B cell (primary cell): Measurements from ENCODE around the gene AXL. TPM values are rescaled to one million over a fixed set of nuclear protein-coding genes. Genes with fewer than 3 reads are reported as not detected.

Experiments used
- ATAC-seq: fragments of 200-7000 bp; cut with Tn5 transposase; one replicate; pipeline ENCODE4 v1.10.0; 2021; ENCODE audit warnings: low read depth, mild to moderate bottlenecking, moderate number of reproducible peaks, moderate library complexity
- CTCF ChIA-PET: fragments of 350-600 bp; sonication (Branson Sonifier 250); formaldehyde crosslinking; loops from one replicate; lab custom pipeline; 2021; ENCODE audit warnings: antibody characterized with exemption, inconsistent platforms; lab: Charles Lee
- POLR2A ChIA-PET: fragments of 350-600 bp; sonication (Branson Sonifier 250); formaldehyde crosslinking; loops from one replicate; lab custom pipeline; 2021; ENCODE audit warnings: antibody characterized with exemption; lab: Charles Lee
- DNase-seq: peaks from one replicate; pipeline ENCODE4 v3.0.0; 2013
- H2AFZ ChIP-seq: 2 replicates; pipeline ENCODE4 v1.6.1; 2012; ENCODE audit warnings: mild to moderate bottlenecking, low read depth, low read length; ENCODE audit not compliant: insufficient read depth, poor library complexity, severe bottlenecking
- H3K27ac ChIP-seq, 2 donors: 1 replicate in 1 of 2; 2 replicates in 1 of 2; pipeline ENCODE4 v1.5.1; 2012 to 2013; ENCODE audit warnings: low read length in 2 of 2, mild to moderate bottlenecking in 2 of 2, moderate library complexity in 1 of 2
- H3K27me3 ChIP-seq, 4 experiments: fragments of 200-600 bp in 1 of 4; sonication (generic) in 1 of 4; replicated peaks in 1 of 4; 1 replicate in 2 of 4; 2 replicates in 2 of 4; pipeline versions ENCODE4 v1.6.1 to v1.7.0; 2013 to 2016; ENCODE audit warnings: low read length in 3 of 4, mild to moderate bottlenecking in 2 of 4, mixed read lengths in 1 of 4, moderate library complexity in 1 of 4; ENCODE audit not compliant: insufficient read depth in 4 of 4, control insufficient read depth in 3 of 4; ENCODE audit errors: control extremely low read depth in 1 of 4
- H3K36me3 ChIP-seq, 2 experiments: replicated peaks in 1 of 2; 1 replicate in 1 of 2; 2 replicates in 1 of 2; pipeline versions ENCODE4 v1.6.1 to v1.7.1; 2013; ENCODE audit warnings: low read length in 1 of 2; ENCODE audit not compliant: insufficient read depth in 2 of 2, control insufficient read depth in 1 of 2; ENCODE audit errors: control extremely low read depth in 1 of 2, extremely low read depth in 1 of 2
- H3K4me1 ChIP-seq, 2 donors: fragments of 200-600 bp in 1 of 2; sonication (generic) in 1 of 2; 1 replicate in 1 of 2; 2 replicates in 1 of 2; pipeline versions ENCODE4 v1.5.1 to v1.6.1; 2013 to 2017; ENCODE audit warnings: low read length in 2 of 2; ENCODE audit not compliant: control insufficient read depth in 2 of 2, insufficient read depth in 2 of 2
- H3K4me2 ChIP-seq: replicated peaks from 2 replicates; pipeline ENCODE3; 2012; ENCODE audit warnings: mild to moderate bottlenecking, low read depth, low read length; ENCODE audit not compliant: poor library complexity, severe bottlenecking
- H3K4me3 ChIP-seq, 5 experiments: fragments of 200-600 bp in 1 of 5; sonication (generic) in 1 of 5; 1 replicate in 3 of 5; 2 replicates in 2 of 5; pipeline versions ENCODE4 v1.5.1 to v1.7.0; 2011 to 2016; ENCODE audit warnings: low read length in 4 of 5, mild to moderate bottlenecking in 4 of 5, low read depth in 2 of 5, control low read depth in 1 of 5, moderate library complexity in 1 of 5; ENCODE audit not compliant: insufficient read depth in 1 of 5; ENCODE audit errors: control extremely low read depth in 1 of 5, extremely low read depth in 1 of 5
- H3K79me2 ChIP-seq: fragments of 200-600 bp; sonication (generic); one replicate; pipeline ENCODE4 v1.6.0; 2016; ENCODE audit warnings: low read length; ENCODE audit not compliant: control insufficient read depth, insufficient read depth
- H3K9ac ChIP-seq: fragments of 200-600 bp; sonication (generic); 2 replicates; pipeline ENCODE4 v1.6.1; 2017; ENCODE audit warnings: mild to moderate bottlenecking, low read length, moderate library complexity
- H3K9me3 ChIP-seq, 3 donors: one replicate each; pipeline versions ENCODE4 v1.6.1 to v1.7.1; 2013; ENCODE audit warnings: low read length in 2 of 3; ENCODE audit not compliant: control insufficient read depth in 2 of 3, insufficient read depth in 1 of 3; ENCODE audit errors: control extremely low read depth in 1 of 3
- H4K20me1 ChIP-seq: 2 replicates; pipeline ENCODE4 v1.6.0; 2012; ENCODE audit warnings: mild to moderate bottlenecking, low read length; ENCODE audit not compliant: insufficient read depth, control insufficient read depth, poor library complexity, severe bottlenecking
- H3K27ac Mint-ChIP-seq: one replicate; pipeline ENCODE4 v1.8.0; 2021; ENCODE audit warnings: mixed read lengths
- H3K27me3 Mint-ChIP-seq: one replicate; pipeline ENCODE4 v1.8.0; 2021; ENCODE audit warnings: mixed read lengths
- H3K4me1 Mint-ChIP-seq: one replicate; pipeline ENCODE4 v1.8.0; 2021; ENCODE audit warnings: mixed read lengths
- H3K4me3 Mint-ChIP-seq: one replicate; pipeline ENCODE4 v1.8.0; 2021; ENCODE audit warnings: mixed read lengths
- H3K9me3 Mint-ChIP-seq: one replicate; pipeline ENCODE4 v1.8.0; 2022; ENCODE audit warnings: mixed read lengths; ENCODE audit not compliant: insufficient read depth
- EZH2 ChIP-seq: IDR thresholded peaks from 2 replicates; pipeline ENCODE4 v1.6.1; 2012; ENCODE audit warnings: borderline replicate concordance, low read depth, mild to moderate bottlenecking, moderate library complexity, low read length; ENCODE audit not compliant: insufficient read depth, poor library complexity, severe bottlenecking
- WGBS: methylation state at CpG from one replicate; pipeline ENCODE4 v1.1.5; 2013; ENCODE audit warnings: missing lambda C conversion rate; ENCODE audit not compliant: insufficient coverage; 5-methylcytosine and 5-hydroxymethylcytosine counted together
- intact Hi-C: fragments of 100-400 bp; cut with micrococcal nuclease; formaldehyde crosslinking; loops from one replicate; pipeline ENCODE4 v1.10.0; 2022
- polyA plus RNA-seq: library from polyadenylated mRNA; depleted of rRNA; stranded (reverse); fragments of >200 nt; gene quantifications from 2 replicates; pipeline ENCODE4 v1.2.3, GENCODE V29; 2012
- total RNA-seq, 2 donors: library from RNA; stranded (reverse); fragments of 120-200 nt in 1 of 2; gene quantifications; 1 replicate in 1 of 2; 2 replicates in 1 of 2; pipeline versions ENCODE4 v1.2.3 to v1.2.4, GENCODE V29; 2013 to 2022
- TF ChIP-seq, protein P1 (sequence below): fragments of 200-600 bp; IDR thresholded peaks from one replicate; pipeline ENCODE4 v1.8.0; 2022; ENCODE audit warnings: antibody characterized with exemption, mild to moderate bottlenecking

The AXL gene
- total and polyA plus RNA-seq, 2 donors (not counting 1 experiment from before 2014, with no cell fraction given), result not detected

DNA sequence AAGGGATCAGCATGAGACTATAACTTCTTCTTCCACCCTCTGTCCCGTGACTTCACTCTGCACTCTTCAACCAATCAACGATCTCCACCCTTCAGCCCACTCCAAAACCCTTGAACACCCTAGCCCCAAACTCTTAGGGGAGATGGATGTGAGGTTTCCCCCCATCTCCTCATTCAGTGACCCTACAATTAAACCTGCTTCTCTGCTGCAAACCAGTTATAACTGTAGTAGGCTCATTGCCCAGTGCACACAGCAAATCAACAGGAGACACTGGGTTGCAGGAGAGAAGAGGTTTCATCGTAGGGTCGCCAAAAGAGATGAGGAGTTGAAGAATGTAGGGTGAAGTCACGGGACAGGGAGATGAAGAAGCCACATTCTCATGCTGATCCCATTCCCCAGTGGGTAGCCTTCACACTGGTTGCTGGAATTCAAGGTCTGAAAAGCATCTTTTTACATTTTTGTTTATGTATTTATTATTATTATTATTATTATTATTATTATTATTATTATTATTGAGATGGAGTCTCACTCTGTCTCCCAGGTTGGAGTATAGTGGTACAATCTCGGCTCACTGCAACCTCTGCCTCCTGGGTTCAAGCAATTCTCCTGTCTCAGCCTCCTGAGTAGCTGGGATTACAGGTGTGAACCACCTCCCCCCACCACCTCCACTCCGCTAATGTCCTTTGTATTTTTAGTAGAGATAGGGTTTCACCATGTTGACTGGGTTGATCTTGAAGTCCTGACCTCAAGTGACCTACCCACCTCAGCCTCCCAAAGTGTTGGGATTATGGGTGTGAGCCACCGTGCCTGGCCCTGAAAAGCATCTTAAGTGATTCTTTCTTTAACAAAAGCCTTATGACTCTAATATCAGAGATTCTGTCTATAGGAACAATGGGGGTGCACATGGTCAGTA lies 31.8 kb upstream of the AXL start:
- H3K4me1 Mint-ChIP-seq, result no peaks in the 10 kb centered on the region
- Histone ChIP-seq H2AFZ (no peak overlapping the region), H3K4me1 (no peaks in the 10 kb centered on the region), H3K9me3 (no peaks in the 10 kb centered on the region), H3K4me3 (no peak overlapping the region), H3K36me3 (no peaks in the 10 kb centered on the region), H3K27ac (no peak overlapping the region), H4K20me1 (no peaks in the 10 kb centered on the region), H3K9ac (no peak overlapping the region), H3K27me3 (peaks cover 0 to 11% (median 8%) of the 10 kb centered on the region in 4 experiments), H3K4me2 (no peak overlapping the region), H3K79me2 (no peaks in the 10 kb centered on the region)
- WGBS, result no CpG with 5 or more reads among the region's 8 CpGs
- ATAC-seq, result no peak
- ChIA-PET CTCF (no interaction called here), POLR2A (no interaction called here)
- no peaks in the 10 kb centered on the region for H3K9me3 Mint-ChIP-seq
- no peak overlapping the region for H3K27ac Mint-ChIP-seq
- H3K27me3 Mint-ChIP-seq, result peaks cover 33% of the 10 kb centered on the region
- DNase-seq, result no peak
- H3K4me3 Mint-ChIP-seq, result no peak overlapping the region
- intact Hi-C loops, result no loop called here
- no peak for TF ChIP-seq EZH2
- TF ChIP-seq, protein P1, sequence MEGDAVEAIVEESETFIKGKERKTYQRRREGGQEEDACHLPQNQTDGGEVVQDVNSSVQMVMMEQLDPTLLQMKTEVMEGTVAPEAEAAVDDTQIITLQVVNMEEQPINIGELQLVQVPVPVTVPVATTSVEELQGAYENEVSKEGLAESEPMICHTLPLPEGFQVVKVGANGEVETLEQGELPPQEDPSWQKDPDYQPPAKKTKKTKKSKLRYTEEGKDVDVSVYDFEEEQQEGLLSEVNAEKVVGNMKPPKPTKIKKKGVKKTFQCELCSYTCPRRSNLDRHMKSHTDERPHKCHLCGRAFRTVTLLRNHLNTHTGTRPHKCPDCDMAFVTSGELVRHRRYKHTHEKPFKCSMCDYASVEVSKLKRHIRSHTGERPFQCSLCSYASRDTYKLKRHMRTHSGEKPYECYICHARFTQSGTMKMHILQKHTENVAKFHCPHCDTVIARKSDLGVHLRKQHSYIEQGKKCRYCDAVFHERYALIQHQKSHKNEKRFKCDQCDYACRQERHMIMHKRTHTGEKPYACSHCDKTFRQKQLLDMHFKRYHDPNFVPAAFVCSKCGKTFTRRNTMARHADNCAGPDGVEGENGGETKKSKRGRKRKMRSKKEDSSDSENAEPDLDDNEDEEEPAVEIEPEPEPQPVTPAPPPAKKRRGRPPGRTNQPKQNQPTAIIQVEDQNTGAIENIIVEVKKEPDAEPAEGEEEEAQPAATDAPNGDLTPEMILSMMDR, result no peak

DNA sequence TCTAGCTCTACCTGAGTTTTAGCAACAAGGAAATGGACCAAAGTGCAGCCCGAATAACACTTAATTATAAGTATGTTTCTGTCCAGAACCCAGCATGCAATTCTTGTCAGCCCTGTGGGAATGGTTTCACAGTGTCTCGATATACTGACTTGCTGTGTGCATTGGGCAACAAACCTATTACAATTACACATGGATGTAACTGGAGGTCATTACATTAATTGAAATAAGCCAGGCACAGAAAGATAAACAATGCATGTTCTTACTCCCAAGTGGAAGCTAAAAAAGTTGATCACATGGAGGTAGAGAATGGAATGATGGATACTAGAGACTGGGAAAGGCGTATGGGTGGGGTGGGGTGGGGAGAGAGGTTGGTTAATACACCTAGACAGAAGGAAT lies 31.1 kb upstream of the AXL start:
- ChIA-PET POLR2A (no interaction called here), CTCF (no interaction called here)
- no peak overlapping the region for H3K4me3 Mint-ChIP-seq
- Histone ChIP-seq H3K4me2 (no peak overlapping the region), H3K79me2 (no peaks in the 10 kb centered on the region), H3K9me3 (no peaks in the 10 kb centered on the region), H3K4me3 (no peak overlapping the region), H2AFZ (no peak overlapping the region), H3K27me3 (peaks cover 0 to 17% (median 14%) of the 10 kb centered on the region in 4 experiments), H3K4me1 (peaks cover 0 to 6% of the 10 kb centered on the region in 2 donors), H3K27ac (no peak overlapping the region), H3K36me3 (no peaks in the 10 kb centered on the region), H4K20me1 (no peaks in the 10 kb centered on the region), H3K9ac (no peak overlapping the region)
- TF ChIP-seq EZH2, result no peak
- TF ChIP-seq, protein P1, result no peak
- intact Hi-C loops, result no loop called here
- H3K27ac Mint-ChIP-seq, result no peak overlapping the region
- peaks cover 5% of the 10 kb centered on the region for H3K4me1 Mint-ChIP-seq
- peaks cover 39% of the 10 kb centered on the region for H3K27me3 Mint-ChIP-seq
- no peak for ATAC-seq
- DNase-seq, result no peak
- H3K9me3 Mint-ChIP-seq, result no peaks in the 10 kb centered on the region
- whole genome bisulfite sequencing, result 100% methylated on average over 1 of the region's 3 CpGs
